RPMI7951 (cell line): ENCODE measurements around the gene FBXO41. TPM values are rescaled to one million over a fixed set of nuclear protein-coding genes. Genes with fewer than 3 reads are reported as not detected.
A peak's percentile ranks its signal among the peaks of the same experiment; 100 is the strongest.

Experiments used
- DNase-seq: peaks from one replicate; pipeline ENCODE4 v3.0.0-alpha.2; 2012; ENCODE audit warnings: low read depth
- total RNA-seq: library from RNA; depleted of rRNA; stranded (reverse); fragments of >200 nt; shearing (Covaris generic); gene quantifications from 2 replicates; pipeline ENCODE4 v1.2.3, GENCODE V29; 2014; rRNA removed

The FBXO41 gene
- total RNA-seq: 0.98 and 1.1 TPM in 2 replicates

- peak; percentile 37 for DNase-seq
These were observed at the start of gene FBXO41 for GRCh38 chr2:73284296-73285158. Gene FBXO41, minus strand, starts transcription at chr2:73284478. Its CDS starts 14,848 bp downstream, at chr2:73269630.

GRCh38 chr2:73334045-73334444, 49.8 kb upstream of the FBXO41 start:
- DNase-seq: no peak

GRCh38 chr2:73333564-73333963, 49.3 kb upstream of the FBXO41 start:
- no peak for DNase-seq

GRCh38 chr2:73324126-73324725, 39.9 kb upstream of the FBXO41 start:
- no peak for DNase-seq

- DNase-seq: no peak
These were observed 39.3 kb upstream of the FBXO41 start for GRCh38 chr2:73323551-73323950.

GRCh38 chr2:73314441-73314840, 30.2 kb upstream of the FBXO41 start:
- DNase-seq: no peak

- no peak for DNase-seq
These were observed 23.4 kb upstream of the FBXO41 start for GRCh38 chr2:73307720-73308119.

GRCh38 chr2:73301636-73302035, 17.4 kb upstream of the FBXO41 start:
- no peak for DNase-seq

GRCh38 chr2:73300926-73301325, 16.6 kb upstream of the FBXO41 start:
- no peak for DNase-seq

GRCh38 chr2:73297586-73297985, 13.3 kb upstream of the FBXO41 start:
- DNase-seq: no peak

- no peak for DNase-seq
These were observed 12.9 kb upstream of the FBXO41 start for GRCh38 chr2:73297151-73297559.

- peak; percentile 26 for DNase-seq
These were observed 11.6 kb upstream of the FBXO41 start for GRCh38 chr2:73295751-73296400.

- no peak for DNase-seq
These were observed 10.0 kb upstream of the FBXO41 start for GRCh38 chr2:73294239-73294638.

- peak; percentile 68 for DNase-seq
These were observed 9.4 kb upstream of the FBXO41 start, which contains the start of gene EGR4 for GRCh38 chr2:73293534-73294171. Gene EGR4, minus strand, starts transcription at chr2:73293548. Its CDS starts 231 bp downstream, at chr2:73293317.

- no peak for DNase-seq
These were observed 8.7 kb upstream of the FBXO41 start for GRCh38 chr2:73292906-73293533.

- DNase-seq: no peak
These were observed 8.1 kb upstream of the FBXO41 start for GRCh38 chr2:73292316-73292905.

GRCh38 chr2:73291461-73292315, 7.4 kb upstream of the FBXO41 start:
- DNase-seq: no peak

GRCh38 chr2:73291093-73291460, 6.8 kb upstream of the FBXO41 start:
- peak; percentile 49 for DNase-seq

- peak; percentile 34 for DNase-seq
These were observed 6.0 kb upstream of the FBXO41 start for GRCh38 chr2:73290049-73290839.
